ENCODE measurements around the gene ARL14EP. TPM values are rescaled to one million over a fixed set of nuclear protein-coding genes. Genes with fewer than 3 reads are reported as not detected.

Gene ARL14EP
- total RNA-seq, 1 donor from 2014 or later, result 29.2 TPM

- no peak for DNase-seq (ENCODE audit: low spot score, unreplicated experiment)
These were observed 8.3 kb upstream of the ARL14EP start for GRCh38 chr11:30314625-30315024.

GRCh38 chr11:30316237-30316636 lies 6.7 kb upstream of the ARL14EP start:
- peaks cover 1% of the 10 kb centered on the region for H3K9me3 Mint-ChIP-seq (ENCODE audit: low read depth)
- H3K4me3 Mint-ChIP-seq (ENCODE audit: low read depth), result no peak overlapping the region
- no peak for DNase-seq (ENCODE audit: low spot score, unreplicated experiment)
- peaks cover 17% of the 10 kb centered on the region for H3K27me3 Mint-ChIP-seq
- no peaks in the 10 kb centered on the region for H3K36me3 Mint-ChIP-seq (ENCODE audit: insufficient read depth)
- TF ChIP-seq, protein P1, sequence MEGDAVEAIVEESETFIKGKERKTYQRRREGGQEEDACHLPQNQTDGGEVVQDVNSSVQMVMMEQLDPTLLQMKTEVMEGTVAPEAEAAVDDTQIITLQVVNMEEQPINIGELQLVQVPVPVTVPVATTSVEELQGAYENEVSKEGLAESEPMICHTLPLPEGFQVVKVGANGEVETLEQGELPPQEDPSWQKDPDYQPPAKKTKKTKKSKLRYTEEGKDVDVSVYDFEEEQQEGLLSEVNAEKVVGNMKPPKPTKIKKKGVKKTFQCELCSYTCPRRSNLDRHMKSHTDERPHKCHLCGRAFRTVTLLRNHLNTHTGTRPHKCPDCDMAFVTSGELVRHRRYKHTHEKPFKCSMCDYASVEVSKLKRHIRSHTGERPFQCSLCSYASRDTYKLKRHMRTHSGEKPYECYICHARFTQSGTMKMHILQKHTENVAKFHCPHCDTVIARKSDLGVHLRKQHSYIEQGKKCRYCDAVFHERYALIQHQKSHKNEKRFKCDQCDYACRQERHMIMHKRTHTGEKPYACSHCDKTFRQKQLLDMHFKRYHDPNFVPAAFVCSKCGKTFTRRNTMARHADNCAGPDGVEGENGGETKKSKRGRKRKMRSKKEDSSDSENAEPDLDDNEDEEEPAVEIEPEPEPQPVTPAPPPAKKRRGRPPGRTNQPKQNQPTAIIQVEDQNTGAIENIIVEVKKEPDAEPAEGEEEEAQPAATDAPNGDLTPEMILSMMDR (IDR thresholded peaks at IDR 0.05; ENCODE audit: unreplicated experiment), result no peak
- no peaks in the 10 kb centered on the region for H3K4me1 Mint-ChIP-seq (ENCODE audit: low read depth)
- no peak overlapping the region for H3K27ac Mint-ChIP-seq

More at GRCh38 chr11:30314625-30315024, 8.3 kb upstream of the ARL14EP start:
- Mint-ChIP-seq H3K27ac (no peak overlapping the region), H3K36me3 (ENCODE audit: insufficient read depth) (no peaks in the 10 kb centered on the region), H3K4me1 (ENCODE audit: low read depth) (no peaks in the 10 kb centered on the region), H3K9me3 (ENCODE audit: low read depth) (peaks cover 5% of the 10 kb centered on the region), H3K4me3 (ENCODE audit: low read depth) (no peak overlapping the region), H3K27me3 (peaks cover 6% of the 10 kb centered on the region)
- TF ChIP-seq, protein P1 (IDR thresholded peaks at IDR 0.05; ENCODE audit: unreplicated experiment), result peak; percentile 69

DNA sequence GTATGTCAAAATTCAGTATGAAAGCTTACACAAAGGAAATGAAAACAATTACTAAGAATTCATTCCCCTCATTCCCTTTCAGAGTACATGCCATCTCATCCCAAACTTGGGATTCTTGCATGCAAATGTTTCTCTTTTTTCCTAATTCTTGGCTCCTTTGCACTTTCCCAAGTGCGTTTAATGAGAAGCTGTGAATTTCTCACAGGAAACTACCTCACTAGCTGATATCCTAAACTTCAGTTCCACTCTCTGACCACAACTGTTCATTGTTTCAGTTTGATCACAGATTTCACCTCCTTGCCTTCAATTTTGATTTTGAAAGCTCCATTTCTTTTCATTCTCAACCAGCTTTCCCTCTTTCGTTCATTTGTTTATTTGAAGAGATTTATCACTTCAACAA lies 5.9 kb upstream of the ARL14EP start:
- H3K4me1 Mint-ChIP-seq (ENCODE audit: low read depth), result no peaks in the 10 kb centered on the region
- no peak overlapping the region for H3K27ac Mint-ChIP-seq
- no peak for DNase-seq (ENCODE audit: low spot score, unreplicated experiment)
- H3K36me3 Mint-ChIP-seq (ENCODE audit: insufficient read depth), result no peaks in the 10 kb centered on the region
- H3K27me3 Mint-ChIP-seq, result peaks cover 17% of the 10 kb centered on the region
- TF ChIP-seq, protein P1 (IDR thresholded peaks at IDR 0.05; ENCODE audit: unreplicated experiment), result no peak
- no peaks in the 10 kb centered on the region for H3K9me3 Mint-ChIP-seq (ENCODE audit: low read depth)
- no peak overlapping the region for H3K4me3 Mint-ChIP-seq (ENCODE audit: low read depth)

DNA sequence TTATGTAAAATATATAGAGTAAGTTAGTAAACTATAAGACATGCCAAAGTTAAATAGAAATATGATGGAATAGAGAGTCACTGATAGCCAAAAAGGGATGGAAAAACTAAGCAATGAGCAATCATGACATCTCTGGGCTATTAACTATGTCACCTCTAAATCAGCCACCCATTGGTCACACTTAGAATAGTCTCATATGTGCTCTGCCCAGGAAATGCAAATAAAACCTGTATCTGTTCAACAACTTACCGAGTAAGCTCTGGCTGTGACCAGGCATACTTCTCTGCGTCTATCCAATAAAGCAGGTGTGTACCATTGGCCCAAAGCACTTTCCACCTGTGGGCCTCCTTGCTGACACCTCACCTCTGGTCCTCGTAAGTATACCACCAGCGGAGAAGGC lies 1.6 kb upstream of the ARL14EP start:
- Mint-ChIP-seq H3K4me1 (ENCODE audit: low read depth) (peaks cover 16% of the 10 kb centered on the region), H3K27ac (no peak overlapping the region), H3K9me3 (ENCODE audit: low read depth) (no peaks in the 10 kb centered on the region), H3K36me3 (ENCODE audit: insufficient read depth) (no peaks in the 10 kb centered on the region), H3K27me3 (peaks cover 17% of the 10 kb centered on the region), H3K4me3 (ENCODE audit: low read depth) (no peak overlapping the region)
- TF ChIP-seq, protein P1 (IDR thresholded peaks at IDR 0.05; ENCODE audit: unreplicated experiment), result no peak
- no peak for DNase-seq (ENCODE audit: low spot score, unreplicated experiment)

DNA sequence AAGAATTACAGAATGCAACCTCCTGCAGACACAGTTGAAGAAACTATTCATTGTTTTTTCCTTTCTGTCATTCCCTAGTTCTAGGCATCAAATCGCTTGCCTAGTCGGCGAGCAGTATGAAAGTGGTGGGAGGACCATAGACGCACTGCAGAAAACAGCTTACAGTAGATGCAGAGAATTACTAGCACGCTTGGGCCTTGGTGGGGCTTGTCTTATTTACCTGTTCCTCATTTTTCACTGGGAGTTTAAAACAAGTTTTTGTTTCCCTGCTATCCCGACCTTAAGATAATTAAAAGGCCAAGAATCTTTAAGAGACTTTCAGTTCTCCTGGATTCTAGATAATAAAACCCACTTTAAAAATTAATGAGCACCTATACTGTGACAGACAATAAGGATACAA lies 713 bp upstream of the ARL14EP start:
- H3K9me3 Mint-ChIP-seq (ENCODE audit: low read depth), result no peaks in the 10 kb centered on the region
- H3K4me3 Mint-ChIP-seq (ENCODE audit: low read depth), result peak overlapping the region; percentile 96
- DNase-seq (ENCODE audit: low spot score, unreplicated experiment), result no peak
- peaks cover 15% of the 10 kb centered on the region for H3K27me3 Mint-ChIP-seq
- peaks cover 16% of the 10 kb centered on the region for H3K4me1 Mint-ChIP-seq (ENCODE audit: low read depth)
- H3K27ac Mint-ChIP-seq, result no peak overlapping the region
- H3K36me3 Mint-ChIP-seq (ENCODE audit: insufficient read depth), result no peaks in the 10 kb centered on the region
- TF ChIP-seq, protein P1 (IDR thresholded peaks at IDR 0.05; ENCODE audit: unreplicated experiment), result no peak

All from progenitor cell of endocrine pancreas (in vitro differentiated cells).